GM19043 (cell line): Measurements from ENCODE around the gene CDC45.

Experiments used
- ATAC-seq: cut with Tn5 transposase; IDR thresholded peaks from one replicate; pipeline ENCODE4 v1.9.1; 2021; ENCODE audit warnings: low read depth; ENCODE audit not compliant: unreplicated experiment

The CDC45 gene

DNA sequence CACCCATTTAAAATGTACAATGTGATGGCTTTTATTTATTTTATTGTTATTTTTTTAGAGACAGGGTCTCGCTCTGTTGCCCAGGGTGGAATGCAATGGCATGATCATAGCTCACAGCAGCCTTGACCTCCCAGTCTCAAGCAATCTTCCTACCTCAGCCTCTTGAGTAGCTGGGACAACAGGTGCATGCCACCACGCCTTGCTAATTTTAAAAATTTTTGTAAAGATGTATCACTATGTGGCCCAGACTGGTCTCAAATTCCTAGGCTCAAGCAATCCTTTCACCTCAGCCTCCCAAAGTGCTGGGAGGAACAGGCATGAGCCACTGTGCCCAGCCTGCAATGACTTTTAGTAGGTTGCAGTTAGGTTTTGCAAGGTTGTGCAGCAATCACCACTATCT, 30.2 kb downstream of the CDC45 start:
- ATAC-seq = no peak

DNA sequence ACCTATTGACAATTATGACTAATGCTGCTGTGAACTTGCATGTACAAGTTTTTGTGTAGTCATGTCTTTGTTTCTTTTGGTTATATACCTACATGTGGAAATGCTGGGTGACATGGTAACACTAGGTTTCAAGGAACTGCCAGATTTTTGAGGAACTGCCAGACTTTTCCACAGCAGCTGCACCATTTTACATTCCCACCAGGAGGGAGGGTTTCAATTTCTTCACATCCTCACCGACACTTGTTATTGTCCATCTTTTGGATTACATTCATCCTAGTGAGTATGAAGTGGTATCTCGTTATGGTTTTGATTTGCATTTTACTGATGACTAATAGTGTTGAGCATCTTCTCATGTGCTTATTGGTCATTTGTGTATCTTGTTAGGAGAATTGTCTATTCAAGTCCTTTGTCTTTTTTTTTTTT, 31.2 kb downstream of the CDC45 start:
- ATAC-seq = no peak

GRCh38 chr22:19513823-19514222, 34.1 kb downstream of the CDC45 start:
- ATAC-seq = no peak

DNA sequence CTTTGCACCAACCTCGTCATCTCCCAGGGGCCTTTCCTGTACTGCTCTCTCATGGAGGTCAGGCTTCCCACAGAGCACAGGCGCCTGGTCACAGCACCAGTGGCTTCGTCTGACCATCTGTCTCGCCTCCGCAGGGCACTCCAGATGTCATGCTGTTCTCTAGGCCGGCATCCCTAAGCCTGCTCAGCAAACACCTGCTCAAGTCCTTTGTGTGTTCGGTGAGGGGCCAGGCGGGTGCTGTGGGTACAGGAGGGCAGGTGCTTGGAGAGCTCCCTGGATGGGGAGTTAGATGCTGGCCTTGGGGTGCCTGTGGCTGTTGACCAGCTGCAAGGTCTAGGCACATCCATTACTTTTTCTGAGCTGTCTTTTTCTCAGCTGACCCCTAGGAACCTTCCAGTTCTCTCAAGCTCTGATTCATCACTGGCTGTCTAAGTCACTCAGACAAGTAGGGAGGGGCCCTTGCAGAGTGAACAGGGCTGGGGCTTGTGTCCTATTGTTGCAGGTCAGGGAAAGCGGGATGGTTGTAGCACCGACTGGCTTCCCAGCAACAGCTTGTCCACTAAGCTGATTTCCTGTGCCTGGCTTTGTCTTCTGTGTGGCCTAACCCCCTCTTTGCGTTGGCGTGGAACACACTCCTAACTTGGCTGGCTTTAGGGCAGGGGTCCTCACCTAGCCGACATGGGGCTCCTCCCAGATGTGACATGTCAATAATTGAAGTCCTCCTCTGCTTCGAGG, 35.3 kb downstream of the CDC45 start:
- no peak for ATAC-seq

DNA sequence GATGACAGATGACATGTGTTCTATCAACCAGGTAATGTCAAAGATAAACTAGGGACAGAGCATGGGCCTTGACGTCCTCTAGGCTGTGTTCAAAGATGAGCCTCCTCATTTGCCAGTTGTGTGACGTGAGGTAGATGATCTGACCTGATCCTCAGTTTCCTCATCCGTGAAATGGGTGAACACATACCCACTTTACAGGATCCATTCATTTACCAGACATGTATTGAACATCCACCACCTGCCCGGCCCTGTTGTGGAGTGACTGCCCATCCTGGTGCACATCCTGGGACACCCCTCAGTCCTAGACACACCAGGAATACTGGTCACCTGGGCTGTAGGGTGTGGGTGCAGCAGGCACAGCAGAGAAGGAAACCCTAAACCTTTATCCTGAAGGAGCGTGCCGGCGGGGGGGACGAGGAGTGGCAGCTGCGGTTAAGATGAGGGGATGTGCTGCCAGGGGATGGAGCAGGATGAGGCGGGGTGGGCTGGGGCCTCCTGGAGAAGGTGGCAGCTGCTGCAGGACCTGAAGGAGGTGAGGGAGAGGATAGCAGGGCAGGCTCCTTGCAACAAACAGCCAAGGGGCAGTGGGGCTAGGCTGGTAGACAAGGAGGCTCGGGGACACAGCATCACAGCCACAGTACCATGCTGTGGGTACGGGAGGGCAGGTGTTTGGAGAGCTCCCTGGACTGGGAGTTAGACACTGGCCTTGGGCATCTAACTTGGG, 36.1 kb downstream of the CDC45 start:
- ATAC-seq = no peak

GRCh38 chr22:19516378-19517170, 36.9 kb downstream of the CDC45 start:
- no peak for ATAC-seq

- ATAC-seq = no peak
Observed at GRCh38 chr22:19517171-19517500, 37.4 kb downstream of the CDC45 start.

GRCh38 chr22:19517919-19518611, 38.3 kb downstream of the CDC45 start:
- no peak for ATAC-seq

- ATAC-seq = no peak
Observed at GRCh38 chr22:19518635-19519034, 38.9 kb downstream of the CDC45 start.

DNA sequence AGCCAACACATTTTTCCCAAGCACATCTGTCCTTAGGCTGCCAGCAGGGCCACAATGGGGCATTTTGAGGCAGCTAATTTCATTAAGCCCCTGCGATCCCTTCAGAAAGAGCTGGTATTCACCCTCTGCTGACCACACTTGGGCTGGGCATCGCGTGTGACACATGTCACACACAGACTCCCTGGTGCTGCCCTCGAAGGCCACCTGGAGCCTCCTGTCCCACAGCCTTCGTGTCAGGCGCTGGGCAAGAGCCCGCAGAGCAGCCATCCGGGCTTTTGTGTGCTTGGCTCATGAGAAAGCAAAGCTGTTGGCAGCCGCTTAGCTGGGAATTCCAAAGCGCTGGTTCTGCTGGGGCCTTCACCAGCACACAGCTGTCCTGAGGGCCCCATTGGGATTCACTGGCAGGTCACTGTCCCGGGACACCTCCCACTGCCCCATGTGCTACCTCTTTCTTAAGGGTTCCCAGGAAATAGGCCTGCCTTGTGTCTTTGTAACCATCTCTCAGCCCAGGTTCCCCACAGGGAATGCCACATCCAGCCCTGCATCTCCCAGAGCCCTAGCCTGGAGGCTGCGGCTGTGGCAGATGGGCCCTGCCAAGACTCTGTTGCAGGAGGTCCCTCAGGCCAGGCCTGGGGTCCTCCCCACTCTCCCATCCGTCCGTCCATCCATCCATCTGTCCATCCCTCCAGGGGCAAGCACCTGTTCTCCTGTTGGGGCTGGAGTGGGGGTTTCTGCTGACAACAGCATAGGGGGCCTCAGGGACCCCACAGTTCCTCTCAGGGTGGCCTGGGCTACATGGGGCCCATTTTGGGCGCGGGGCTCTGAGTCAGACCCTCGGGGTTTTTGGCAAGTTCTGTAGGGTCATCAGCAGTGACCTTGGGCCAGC, 39.6 kb downstream of the CDC45 start:
- no peak for ATAC-seq

DNA sequence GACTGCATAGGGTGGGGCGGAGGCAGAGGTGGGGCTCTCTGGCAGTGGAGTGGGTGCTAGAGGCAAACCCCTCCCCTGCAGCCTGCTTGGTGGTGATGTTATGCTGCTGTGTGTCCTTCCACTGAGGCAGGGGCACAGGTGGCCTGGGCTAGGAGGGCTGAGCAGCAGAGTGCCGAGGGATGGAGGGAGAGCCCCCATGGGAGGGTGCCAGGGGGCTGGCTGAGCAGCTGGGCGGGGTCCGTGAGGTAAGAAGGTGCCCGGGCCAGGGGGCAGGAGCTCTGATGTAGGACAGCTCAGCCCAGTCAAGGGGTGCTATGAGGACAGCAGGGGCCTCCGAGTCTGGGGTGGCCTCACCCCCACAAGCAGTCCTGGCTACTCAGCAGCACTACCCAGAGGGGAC, 40.3 kb downstream of the CDC45 start:
- no peak for ATAC-seq

GRCh38 chr22:19520566-19521305, 41.0 kb downstream of the CDC45 start:
- ATAC-seq = no peak

DNA sequence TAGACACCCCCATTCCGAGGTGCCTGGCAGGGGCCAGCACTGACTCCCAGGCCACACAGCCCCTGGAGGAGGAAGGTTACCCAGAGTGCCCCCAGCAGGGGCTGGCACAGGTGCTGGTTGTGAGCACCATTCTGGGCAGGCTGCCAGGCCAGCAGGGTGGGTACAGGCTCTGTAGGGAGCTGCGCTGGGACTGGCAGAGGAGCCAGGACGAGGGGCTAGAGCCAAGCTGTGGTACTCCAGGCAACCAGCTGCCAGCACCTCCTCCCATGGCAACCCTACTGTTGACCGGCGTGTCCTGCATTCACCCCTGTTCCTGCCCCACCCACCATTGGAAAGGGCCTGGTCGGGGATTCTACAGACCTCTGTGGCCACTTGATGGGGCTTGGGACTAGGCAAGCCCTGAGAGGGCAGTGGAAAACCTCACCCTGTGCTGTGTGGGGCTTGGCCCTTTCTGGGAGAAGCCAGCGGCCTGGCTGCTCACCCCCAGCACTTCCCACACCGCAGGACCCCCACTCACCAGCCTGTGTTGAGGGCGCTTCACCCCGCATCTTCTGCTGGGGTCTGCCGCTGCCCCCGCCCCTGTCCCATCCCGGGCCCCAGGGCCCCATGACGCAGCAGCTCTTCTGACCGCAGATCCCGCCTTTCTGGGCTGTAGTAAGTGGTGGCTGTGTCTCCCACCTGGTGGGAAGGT, 42.6 kb downstream of the CDC45 start:
- no peak for ATAC-seq

DNA sequence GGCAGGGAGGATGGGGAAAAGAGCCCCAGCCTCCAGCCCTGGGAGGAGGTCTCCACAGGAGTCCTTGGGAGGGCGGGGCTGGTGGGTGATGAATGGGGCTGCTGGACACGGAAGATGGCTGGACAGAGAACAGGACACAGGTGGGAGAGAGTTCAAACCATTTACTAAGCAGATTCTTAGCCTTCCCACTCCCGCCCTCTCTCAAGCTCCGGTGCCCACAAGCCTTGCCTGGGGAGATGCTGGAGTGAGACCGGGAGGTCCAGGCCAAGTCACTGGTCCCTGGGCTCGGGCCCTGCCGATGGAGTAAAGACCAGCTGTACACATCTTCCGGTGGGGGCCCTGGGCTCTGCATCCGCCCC, 43.1 kb downstream of the CDC45 start:
- ATAC-seq = no peak

DNA sequence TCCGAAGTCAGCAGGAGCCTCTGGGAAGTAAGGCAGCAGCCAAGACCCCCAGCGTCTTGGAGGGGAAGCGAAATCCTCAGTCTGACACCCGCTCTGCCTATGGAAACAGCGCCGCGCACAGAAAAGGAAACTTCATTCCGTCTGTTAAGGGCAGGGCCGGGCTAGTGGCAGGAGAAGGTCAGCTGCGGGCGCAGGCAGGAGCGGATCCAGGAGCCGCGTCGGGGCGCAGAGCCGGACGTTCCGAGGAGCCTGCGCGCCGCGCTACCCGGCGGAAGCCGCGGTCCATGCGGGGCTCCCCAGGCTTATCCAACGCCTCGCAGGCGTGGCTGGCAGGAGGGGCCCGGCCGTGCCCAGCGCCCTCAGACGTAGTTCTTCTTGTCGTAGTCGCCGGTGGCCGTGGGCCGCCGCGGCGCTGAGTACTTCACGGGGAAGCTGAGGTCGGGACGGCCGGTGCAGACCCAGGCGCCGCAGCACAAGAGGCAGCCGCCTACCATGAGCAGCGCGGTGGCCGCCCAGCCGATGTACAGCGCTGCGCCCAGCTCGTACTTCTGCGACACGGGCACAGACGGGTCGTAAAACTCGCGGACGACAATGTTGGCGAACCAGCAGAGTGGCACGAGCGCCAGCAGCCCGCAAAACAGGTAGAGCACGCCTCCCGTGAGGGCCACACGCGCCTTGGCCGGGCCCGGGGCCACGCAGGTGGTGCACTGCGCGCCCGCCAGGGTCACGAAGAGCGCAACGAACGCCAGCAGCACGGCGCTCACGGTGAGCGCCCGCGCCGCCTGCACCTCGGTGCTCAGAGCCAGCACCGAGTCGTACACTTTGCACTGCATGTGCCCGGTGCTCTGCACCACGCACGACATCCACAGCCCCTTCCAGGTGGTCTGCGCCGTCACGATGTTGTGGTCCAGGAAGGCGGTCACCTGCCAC, 43.8 kb downstream of the CDC45 start:
- no peak for ATAC-seq

DNA sequence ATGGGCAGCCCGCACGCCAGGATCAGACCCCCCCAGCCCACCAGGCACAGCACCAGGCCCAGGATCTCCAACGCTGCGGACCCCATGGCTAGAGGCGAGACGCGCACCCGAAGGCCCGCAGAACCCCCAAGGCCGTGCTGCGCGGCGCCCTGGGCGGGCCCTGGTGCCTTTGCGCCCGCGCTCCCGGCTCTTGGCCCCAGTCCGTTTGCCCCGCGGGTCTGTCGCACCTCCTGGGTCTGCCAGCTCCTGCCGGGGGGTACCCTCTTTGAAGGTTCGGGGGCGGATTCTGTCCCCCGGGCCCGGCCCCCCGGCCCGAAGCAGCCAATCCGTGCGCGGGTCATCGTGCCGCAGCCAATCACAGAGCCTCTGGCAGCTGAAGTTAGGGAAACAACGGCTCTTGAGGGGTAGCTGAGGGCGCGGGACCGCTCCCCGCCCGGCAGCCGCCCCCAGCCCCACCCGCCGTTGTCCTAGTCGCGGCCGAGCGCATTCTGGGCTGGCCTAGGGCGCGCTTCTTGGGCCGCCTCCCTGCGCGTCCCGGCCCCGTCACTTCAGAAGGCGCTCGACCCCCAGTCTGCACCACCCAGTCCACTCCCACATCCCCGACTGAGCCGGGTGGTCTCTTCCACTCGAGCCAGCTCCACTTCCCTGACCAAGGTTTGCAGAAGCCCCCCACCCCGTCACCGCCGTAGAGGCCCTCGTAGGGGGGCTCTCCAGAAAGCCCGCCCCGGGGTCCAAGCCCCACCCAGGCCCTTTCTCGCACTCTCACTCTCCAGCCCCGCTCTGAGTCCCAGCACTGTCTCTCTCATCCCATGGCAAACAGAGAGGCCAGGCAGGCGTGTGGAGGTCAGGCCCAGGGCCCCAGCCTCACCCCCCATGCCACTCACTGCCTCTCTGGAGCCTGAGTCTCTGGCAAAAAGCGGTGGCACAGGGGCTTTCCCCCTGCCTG, 44.7 kb downstream of the CDC45 start, which contains the start of gene CLDN5:
Gene CLDN5, minus strand, starts transcription at position 241 of the 946 bp plus-strand sequence. Its CDS starts 155 bp downstream, at position 86.
- no peak for ATAC-seq
